GM13977 (cell line): ENCODE data around the gene MKS1.

Experiments
- DNase-seq: peaks from one replicate; pipeline ENCODE4 v3.0.0; 2012; ENCODE audit warnings: low spot score
- CTCF ChIP-seq: IDR thresholded peaks from 2 replicates; pipeline ENCODE4 v1.5.1; 2012; ENCODE audit warnings: mild to moderate bottlenecking, control low read depth; ENCODE audit not compliant: insufficient read depth; ENCODE audit errors: extremely low read depth, missing control alignments
- in situ Hi-C: fragments of 300-500 bp; cut with MboI; formaldehyde crosslinking; loops from one replicate; pipeline ENCODE4 v1.12.0; 2022; ENCODE audit warnings: low sequenced_read_pairs, low pct_unique_long_range_greater_than_20kb, mixed read lengths, inconsistent platforms; ENCODE audit not compliant: unreplicated experiment

Gene MKS1

DNA sequence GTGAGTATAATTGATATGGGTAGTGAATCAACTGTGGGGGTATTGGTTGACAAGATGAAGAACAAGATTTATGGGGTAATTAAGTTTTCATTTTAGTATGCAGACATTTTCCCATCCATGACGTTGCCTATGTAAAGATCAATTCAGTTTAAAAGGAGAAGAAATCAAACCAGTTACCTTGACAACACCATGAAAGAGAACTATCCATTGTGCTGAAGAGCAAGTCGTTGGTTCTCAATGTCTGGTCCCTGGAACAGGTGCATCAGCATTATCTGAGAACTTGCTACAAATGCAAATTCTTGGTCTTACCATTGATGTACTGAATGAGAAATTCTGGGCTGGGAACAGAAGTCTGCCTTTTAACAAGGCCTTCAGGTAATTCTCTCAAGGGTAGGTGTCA, 53.1 kb downstream of the MKS1 start:
- in situ Hi-C loops = no loop called here
- no peak for DNase-seq
- no peak for TF ChIP-seq CTCF

- in situ Hi-C loops = no loop called here
Observed at GRCh38 chr17:58161566-58161965, 57.5 kb downstream of the MKS1 start.

GRCh38 chr17:58158181-58158580, 60.9 kb downstream of the MKS1 start:
- in situ Hi-C loops = no loop called here
- no peak for TF ChIP-seq CTCF
- DNase-seq = no peak

More at GRCh38 chr17:58161566-58161965, 57.5 kb downstream of the MKS1 start:
- TF ChIP-seq CTCF = no peak
- DNase-seq = no peak

GRCh38 chr17:58156839-58157803, 61.9 kb downstream of the MKS1 start:
- in situ Hi-C loops = no loop called here
- peak; percentile 22 for DNase-seq
- TF ChIP-seq CTCF = no peak
